Renal pelvis (tissue), 4 donors: ENCODE measurements around the gene BNC2. TPM values are rescaled to one million over a fixed set of nuclear protein-coding genes. Genes with fewer than 3 reads are reported as not detected.

ENCODE experiments used
- DNase-seq: peaks from one replicate; pipeline ENCODE4 v3.0.0-alpha.2; 2013
- polyA plus RNA-seq, 3 donors: library from polyadenylated mRNA; unstranded; fragments of 120-200 nt; gene quantifications; one replicate each; pipeline ENCODE4 v1.2.1, GENCODE V29; 2013; ENCODE audit not compliant: insufficient read length in 3 of 3

The BNC2 gene
- polyA plus RNA-seq, 3 donors, result 8.1 to 11.1 (median 10.5) TPM

GRCh38 chr9:16823906-16824305 is 46.6 kb downstream of the BNC2 start:
- DNase-seq, result no peak

- DNase-seq, result no peak
Measured at GRCh38 chr9:16821344-16821743, 49.1 kb downstream of the BNC2 start.

GRCh38 chr9:16817514-16817913 is 53.0 kb downstream of the BNC2 start:
- DNase-seq, result no peak

DNA sequence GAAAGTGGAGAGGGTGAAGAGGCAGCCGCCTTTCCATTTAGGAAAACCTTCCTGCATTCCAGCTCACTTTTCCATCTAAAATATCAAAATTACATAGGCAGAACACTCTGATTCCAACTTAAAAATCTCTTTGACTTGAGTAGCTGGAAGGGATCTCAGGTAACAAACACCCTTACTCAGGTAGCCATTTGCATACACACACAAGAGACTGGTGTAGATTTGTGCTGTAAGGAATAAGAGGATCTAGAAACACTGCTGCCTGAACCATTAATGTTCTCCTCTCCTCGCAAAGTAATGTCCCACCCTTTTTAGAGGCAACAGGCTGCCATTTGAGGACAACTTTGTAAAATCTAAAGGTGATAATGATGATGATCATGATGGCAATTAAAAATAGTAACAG is 53.5 kb downstream of the BNC2 start:
- DNase-seq, result no peak

- no peak for DNase-seq
Measured at GRCh38 chr9:16816011-16816410, 54.5 kb downstream of the BNC2 start.

DNA sequence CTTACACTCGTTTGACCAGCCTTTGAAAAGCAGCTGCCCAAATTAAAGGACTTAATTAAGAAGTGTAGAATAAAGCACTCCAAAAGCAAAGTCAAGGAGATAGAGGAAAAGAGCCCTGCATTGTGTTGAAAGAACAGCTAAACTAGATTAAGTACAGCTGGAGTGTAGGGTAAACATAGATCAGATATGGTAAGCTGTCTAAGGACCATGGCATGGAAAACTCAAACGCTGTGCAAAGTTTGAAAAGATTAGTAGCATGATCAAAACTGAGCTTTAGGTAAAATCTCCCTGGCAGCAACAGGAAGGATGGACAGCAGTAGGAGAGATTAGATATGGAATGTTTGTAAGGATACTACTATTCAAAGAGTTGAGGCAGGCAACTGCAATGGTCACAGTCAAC is 55.4 kb downstream of the BNC2 start:
- no peak for DNase-seq

DNA sequence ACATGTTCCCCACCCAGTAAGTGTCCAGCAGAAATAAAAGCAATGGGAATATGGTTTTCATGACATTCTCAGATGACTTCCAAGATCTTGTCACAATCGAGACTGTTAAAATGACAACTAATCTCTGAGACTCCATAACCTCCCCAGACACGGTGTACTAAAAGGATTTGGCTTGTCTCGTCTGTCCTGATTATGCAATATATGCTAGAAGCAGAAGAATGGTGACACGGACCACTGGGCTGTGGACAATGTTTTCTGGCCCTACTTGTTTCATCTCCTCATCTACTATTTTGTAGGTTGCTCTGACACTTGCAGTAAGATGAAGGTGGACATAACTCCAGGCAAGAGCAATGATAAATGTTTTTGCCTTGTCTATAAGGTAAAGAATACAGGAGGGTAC is 56.6 kb downstream of the BNC2 start:
- DNase-seq, result no peak

GRCh38 chr9:16811987-16812685 is 58.3 kb downstream of the BNC2 start:
- no peak for DNase-seq

- DNase-seq, result no peak
Measured at GRCh38 chr9:16809912-16810610, 60.4 kb downstream of the BNC2 start.

GRCh38 chr9:16806674-16807073 is 63.8 kb downstream of the BNC2 start:
- DNase-seq, result no peak

DNA sequence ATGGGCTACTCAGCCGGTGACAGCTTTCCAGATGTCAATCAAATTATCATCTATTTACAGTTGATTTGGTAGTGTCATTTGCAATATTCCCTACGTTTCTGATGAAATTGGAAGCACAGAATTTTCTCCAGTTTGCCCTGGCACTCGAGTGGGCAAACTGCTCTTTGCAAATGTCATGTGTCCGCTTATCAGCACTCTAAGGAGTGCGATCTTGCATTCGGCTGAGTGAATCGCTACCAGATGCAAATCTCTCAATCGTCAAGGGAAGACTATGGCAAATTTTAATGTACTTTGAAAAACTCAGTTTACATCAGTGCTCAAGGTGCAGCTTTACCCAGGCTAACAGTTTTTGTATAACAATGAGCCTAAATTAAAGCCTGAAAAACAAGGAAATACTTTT is 66.8 kb downstream of the BNC2 start:
- no peak for DNase-seq

DNA sequence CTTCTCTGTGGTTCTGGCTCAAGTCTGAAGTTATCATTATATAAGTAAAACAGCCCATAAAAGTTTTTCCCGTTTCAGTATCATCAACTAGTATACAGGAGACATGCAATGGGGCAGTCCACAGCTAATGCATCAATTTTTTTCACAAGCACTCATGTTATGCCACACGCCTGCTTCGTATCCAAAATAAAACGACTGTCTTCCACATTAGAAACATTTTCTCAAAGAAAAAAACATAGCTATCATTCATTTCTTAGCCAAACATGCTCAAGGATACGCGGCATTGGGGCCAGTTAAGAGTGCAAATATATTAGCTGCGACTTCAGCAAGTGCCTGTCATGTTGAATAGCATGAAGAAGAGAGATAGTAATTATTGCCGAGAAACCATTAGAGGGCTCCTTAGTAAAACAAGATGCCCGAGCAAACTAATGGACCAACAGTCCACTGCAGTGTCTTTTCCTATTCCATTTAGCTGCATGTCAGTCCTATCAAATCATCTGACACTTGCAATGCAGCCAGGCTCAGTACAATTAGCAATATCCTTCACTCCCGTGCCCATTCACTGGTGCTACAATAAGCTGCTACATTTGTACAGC is 68.5 kb downstream of the BNC2 start:
- DNase-seq, result no peak

GRCh38 chr9:16796304-16796825 is 74.1 kb downstream of the BNC2 start:
- no peak for DNase-seq

- no peak for DNase-seq
Measured at GRCh38 chr9:16794871-16795639, 75.4 kb downstream of the BNC2 start.

DNA sequence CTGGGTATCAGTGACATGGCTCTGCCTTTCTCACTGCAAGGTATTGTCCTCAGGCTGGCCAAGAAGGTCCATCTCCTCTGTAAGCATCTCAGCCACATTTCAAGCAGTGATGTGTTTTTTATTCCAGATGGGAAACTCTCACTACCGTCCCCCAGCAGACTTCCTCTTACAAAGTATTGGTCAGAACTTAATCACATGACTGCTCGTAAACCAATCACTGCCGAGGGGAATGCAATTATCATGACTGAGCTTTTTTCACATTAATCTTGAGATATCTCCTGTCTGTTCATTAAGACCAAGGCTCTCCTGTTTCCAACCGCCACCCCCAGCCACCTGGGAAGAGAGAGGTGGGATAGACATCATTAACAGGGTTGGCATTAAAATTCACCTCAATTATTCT is 76.4 kb downstream of the BNC2 start:
- DNase-seq, result no peak

- DNase-seq, result no peak
Measured at GRCh38 chr9:16787724-16788123, 82.7 kb downstream of the BNC2 start.

GRCh38 chr9:16784002-16784401 is 86.5 kb downstream of the BNC2 start:
- DNase-seq, result no peak

- DNase-seq, result no peak
Measured at GRCh38 chr9:16782490-16782889, 88.0 kb downstream of the BNC2 start.

- no peak for DNase-seq
Measured at GRCh38 chr9:16775330-16775729, 95.1 kb downstream of the BNC2 start.

- no peak for DNase-seq
Measured at GRCh38 chr9:16773617-16774016, 96.9 kb downstream of the BNC2 start.

- no peak for DNase-seq
Measured at GRCh38 chr9:16773116-16773515, 97.4 kb downstream of the BNC2 start.

DNA sequence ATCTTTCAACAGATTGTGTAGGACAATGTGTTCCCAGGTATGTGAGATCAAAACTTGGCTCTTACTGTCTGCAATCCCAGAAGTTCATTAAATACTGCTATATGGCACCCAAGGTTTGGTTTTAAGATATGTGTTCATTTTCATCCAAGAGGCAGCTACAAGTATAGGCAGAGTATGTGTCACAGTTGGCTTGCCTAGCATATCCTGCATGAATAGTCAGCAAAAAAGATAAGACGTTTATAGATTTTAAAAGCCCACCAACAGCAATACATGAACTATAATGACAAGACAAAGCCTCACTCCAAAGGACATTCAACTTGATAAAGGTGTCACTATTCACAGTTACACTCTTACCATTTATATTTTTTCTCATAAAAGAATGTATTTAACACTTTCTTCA is 99.1 kb downstream of the BNC2 start:
- DNase-seq, result no peak
